Peyer's patch (tissue), 4 donors: ENCODE measurements around the gene HECTD4. TPM values are rescaled to one million over a fixed set of nuclear protein-coding genes. Genes with fewer than 3 reads are reported as not detected.
"Not testable (repeated sequence)": the region's sequence is repeated elsewhere in the genome, so short reads cannot be mapped to it uniquely, and the experiment has no call there.

Source experiments
- DNase-seq, 3 donors: peaks; one replicate each; pipeline ENCODE4 v3.0.0-alpha.2; 2017 to 2019
- H3K27ac ChIP-seq, 4 donors: fragments of 200-600 bp; sonication (generic); one replicate each; pipeline ENCODE4 v1.5.1; 2016 to 2019
- H3K27me3 ChIP-seq, 2 donors: fragments of 200-600 bp; sonication (generic); one replicate each; pipeline ENCODE4 v1.5.1; 2019
- H3K36me3 ChIP-seq, 3 donors: fragments of 200-600 bp; sonication (generic); one replicate each; pipeline ENCODE4 v1.5.1; 2016 to 2019
- H3K4me1 ChIP-seq, 4 donors: fragments of 200-600 bp; sonication (generic); one replicate each; pipeline ENCODE4 v1.5.1; 2016 to 2019
- H3K4me3 ChIP-seq, 4 donors: fragments of 200-600 bp; sonication (generic); 1 replicate in 3 of 4; 2 replicates in 1 of 4; pipeline ENCODE4 v1.5.1; 2016 to 2019; ENCODE audit warnings: mild to moderate bottlenecking in 1 of 4
- H3K9me3 ChIP-seq, 4 donors: fragments of 200-600 bp; sonication (generic); one replicate each; pipeline ENCODE4 v1.5.1; 2016 to 2019; ENCODE audit warnings: mild to moderate bottlenecking in 1 of 4
- CTCF ChIP-seq, 6 experiments: fragments of 450-650 bp in 4 of 6; fragments of 200-600 bp in 2 of 6; sonication (generic) in 1 of 6; IDR thresholded peaks; one replicate each; pipeline ENCODE4 v1.5.1; 2017 to 2019; ENCODE audit warnings: antibody characterized with exemption in 6 of 6, mild to moderate bottlenecking in 3 of 6, moderate library complexity in 1 of 6
- POLR2A ChIP-seq, 2 donors: fragments of 450-650 bp; IDR thresholded peaks; one replicate each; pipeline ENCODE4 v1.5.1; 2017; ENCODE audit warnings: antibody characterized with exemption in 2 of 2, mild to moderate bottlenecking in 2 of 2, moderate library complexity in 2 of 2
- total RNA-seq, 4 donors: library from RNA; depleted of rRNA; stranded (reverse); fragments of >200 nt; gene quantifications; one replicate each; pipeline ENCODE4 v1.1.0, GENCODE V29; 2016

HECTD4 gene
- total RNA-seq, 4 donors from 2014 or later, result 49.9 to 118 (median 87.3) TPM

DNA sequence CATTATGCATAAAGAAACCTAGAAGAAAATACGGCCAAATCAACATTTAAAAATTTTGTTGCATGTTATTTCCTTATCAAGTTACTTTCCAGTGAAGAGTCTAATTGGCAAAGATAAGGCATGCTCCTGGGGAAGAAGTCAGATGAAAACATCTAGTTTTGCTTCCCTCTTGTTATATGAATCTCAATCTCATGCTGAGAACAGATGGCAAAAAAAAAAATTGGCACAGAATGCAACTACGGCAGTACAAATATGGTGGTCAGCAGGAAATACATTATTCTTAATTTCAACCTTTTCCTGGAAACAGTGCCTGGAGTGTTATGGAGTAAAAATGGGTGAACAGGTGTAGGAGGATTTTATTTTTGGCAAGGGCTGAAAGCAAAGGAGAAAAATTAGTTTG is 32.8 kb downstream of the HECTD4 start:
- Histone ChIP-seq H3K4me1 (no peaks in the 10 kb centered on the region), H3K4me3 (no peak overlapping the region), H3K9me3 (no peaks in the 10 kb centered on the region), H3K27ac (no peak overlapping the region), H3K36me3 (no peaks in the 10 kb centered on the region), H3K27me3 (no peaks in the 10 kb centered on the region)
- no peak for DNase-seq
- no peak for TF ChIP-seq POLR2A (IDR thresholded peaks at IDR 0.05)
- no peak for TF ChIP-seq CTCF (IDR thresholded peaks at IDR 0.05)

- not testable (repeated sequence) for H3K27ac ChIP-seq, H3K4me1 ChIP-seq, H3K9me3 ChIP-seq, H3K4me3 ChIP-seq, H3K36me3 ChIP-seq, H3K27me3 ChIP-seq, DNase-seq
Measured at GRCh38 chr12:112348926-112349325, 33.3 kb downstream of the HECTD4 start.

GRCh38 chr12:112347581-112347982 is 34.6 kb downstream of the HECTD4 start:
- no peak overlapping the region for H3K27ac ChIP-seq
- H3K4me3 ChIP-seq, result no peak overlapping the region
- H3K9me3 ChIP-seq, result no peaks in the 10 kb centered on the region
- no peak for TF ChIP-seq CTCF (IDR thresholded peaks at IDR 0.05)
- TF ChIP-seq POLR2A (IDR thresholded peaks at IDR 0.05), result no peak
- no peaks in the 10 kb centered on the region for H3K27me3 ChIP-seq
- no peak for DNase-seq
- no peaks in the 10 kb centered on the region for H3K36me3 ChIP-seq
- no peaks in the 10 kb centered on the region for H3K4me1 ChIP-seq

DNA sequence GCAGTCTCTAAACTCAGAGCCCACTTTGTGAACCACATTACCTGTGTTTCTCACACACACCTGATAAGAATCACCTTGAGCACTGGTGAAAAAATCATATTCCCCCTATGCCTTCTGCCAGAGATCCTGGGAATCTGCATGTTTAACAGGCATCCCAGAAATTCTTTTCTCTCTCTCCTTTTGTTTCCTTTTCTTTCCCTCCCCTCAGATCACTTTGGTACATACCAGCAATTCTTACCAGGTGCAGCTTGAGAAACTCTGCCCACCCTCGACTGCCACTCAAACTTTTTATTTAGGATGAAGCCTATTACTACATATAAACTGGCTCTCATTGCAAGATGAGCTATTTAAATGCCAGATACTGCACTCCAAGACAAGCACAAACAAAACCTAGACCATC is 36.0 kb downstream of the HECTD4 start:
- TF ChIP-seq POLR2A (IDR thresholded peaks at IDR 0.05) (no peak), CTCF (IDR thresholded peaks at IDR 0.05) (no peak)
- H3K9me3 ChIP-seq, result no peaks in the 10 kb centered on the region
- H3K36me3 ChIP-seq, result no peaks in the 10 kb centered on the region
- H3K4me1 ChIP-seq, result no peaks in the 10 kb centered on the region
- no peak overlapping the region for H3K4me3 ChIP-seq
- no peak for DNase-seq
- H3K27me3 ChIP-seq, result no peaks in the 10 kb centered on the region
- H3K27ac ChIP-seq, result no peak overlapping the region

DNA sequence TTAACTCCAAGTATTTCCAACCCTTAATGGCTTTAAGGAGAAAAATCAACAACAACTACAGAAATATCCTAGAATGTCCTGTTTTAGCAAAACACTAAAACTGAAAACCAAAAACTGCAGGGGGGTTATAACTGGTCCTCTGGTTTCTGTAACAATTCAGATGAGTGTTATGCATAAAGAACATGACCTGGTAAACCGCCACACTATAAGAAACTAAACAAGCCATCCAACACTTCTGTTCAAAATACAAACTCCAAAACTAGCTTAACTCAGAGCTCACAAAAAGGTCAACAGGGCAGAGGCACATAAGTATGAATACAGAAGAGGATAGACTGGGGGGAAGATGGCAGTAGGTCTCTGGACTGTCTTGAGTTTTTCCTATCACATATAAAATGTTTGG is 38.0 kb downstream of the HECTD4 start:
- Histone ChIP-seq H3K36me3 (no peaks in the 10 kb centered on the region), H3K9me3 (no peaks in the 10 kb centered on the region), H3K27me3 (no peaks in the 10 kb centered on the region), H3K27ac (no peak overlapping the region), H3K4me3 (no peak overlapping the region), H3K4me1 (no peaks in the 10 kb centered on the region)
- DNase-seq, result no peak
- TF ChIP-seq POLR2A (IDR thresholded peaks at IDR 0.05) (no peak), CTCF (IDR thresholded peaks at IDR 0.05) (no peak)

- H3K4me1 ChIP-seq, result no peaks in the 10 kb centered on the region
- H3K4me3 ChIP-seq, result no peak overlapping the region
- TF ChIP-seq POLR2A (IDR thresholded peaks at IDR 0.05) (no peak), CTCF (IDR thresholded peaks at IDR 0.05) (no peak)
- DNase-seq, result no peak
- H3K36me3 ChIP-seq, result no peaks in the 10 kb centered on the region
- no peak overlapping the region for H3K27ac ChIP-seq
- no peaks in the 10 kb centered on the region for H3K27me3 ChIP-seq
- H3K9me3 ChIP-seq, result no peaks in the 10 kb centered on the region
Measured at GRCh38 chr12:112342587-112342986, 39.6 kb downstream of the HECTD4 start.
